OCI-LY7 (cell line): Measurements from ENCODE around the gene DNAJC3.

Experiments used
- EZH2phosphoT487 ChIP-seq: fragments of 200-600 bp; sonication (generic); IDR thresholded peaks from 2 replicates; pipeline ENCODE4 v1.6.1; 2018; ENCODE audit warnings: low read depth, borderline replicate concordance, mild to moderate bottlenecking, mixed run types, antibody characterized with exemption, low read length, moderate library complexity, mixed read lengths
- TF ChIP-seq, protein P1 (sequence below): fragments of 200-600 bp; sonication (generic); conservative IDR thresholded peaks from 2 replicates; pipeline ENCODE4 v1.5.1; 2014; ENCODE audit warnings: mild to moderate bottlenecking, antibody characterized with exemption, low read length, moderate library complexity, mixed read lengths

DNA sequence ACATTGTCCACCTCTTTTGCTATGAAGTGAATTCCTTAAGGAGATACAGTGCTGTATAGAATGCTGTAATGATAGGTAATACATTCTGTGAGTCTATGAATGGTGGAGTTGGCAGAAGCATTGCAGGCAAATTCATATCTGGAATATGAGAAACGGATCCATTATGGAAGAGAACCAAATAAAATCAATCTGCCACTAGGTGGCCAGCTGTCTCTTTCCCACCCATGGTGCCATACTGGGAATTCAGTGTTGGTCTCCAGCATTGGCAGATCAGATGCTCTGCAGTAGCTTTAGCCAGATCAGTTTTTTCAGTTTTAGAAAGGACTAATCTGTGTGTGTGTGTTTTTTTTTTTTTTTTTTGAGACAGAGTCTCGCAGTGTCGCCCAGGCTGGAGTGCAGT, 27.6 kb downstream of the DNAJC3 start:
- TF ChIP-seq, protein P1, sequence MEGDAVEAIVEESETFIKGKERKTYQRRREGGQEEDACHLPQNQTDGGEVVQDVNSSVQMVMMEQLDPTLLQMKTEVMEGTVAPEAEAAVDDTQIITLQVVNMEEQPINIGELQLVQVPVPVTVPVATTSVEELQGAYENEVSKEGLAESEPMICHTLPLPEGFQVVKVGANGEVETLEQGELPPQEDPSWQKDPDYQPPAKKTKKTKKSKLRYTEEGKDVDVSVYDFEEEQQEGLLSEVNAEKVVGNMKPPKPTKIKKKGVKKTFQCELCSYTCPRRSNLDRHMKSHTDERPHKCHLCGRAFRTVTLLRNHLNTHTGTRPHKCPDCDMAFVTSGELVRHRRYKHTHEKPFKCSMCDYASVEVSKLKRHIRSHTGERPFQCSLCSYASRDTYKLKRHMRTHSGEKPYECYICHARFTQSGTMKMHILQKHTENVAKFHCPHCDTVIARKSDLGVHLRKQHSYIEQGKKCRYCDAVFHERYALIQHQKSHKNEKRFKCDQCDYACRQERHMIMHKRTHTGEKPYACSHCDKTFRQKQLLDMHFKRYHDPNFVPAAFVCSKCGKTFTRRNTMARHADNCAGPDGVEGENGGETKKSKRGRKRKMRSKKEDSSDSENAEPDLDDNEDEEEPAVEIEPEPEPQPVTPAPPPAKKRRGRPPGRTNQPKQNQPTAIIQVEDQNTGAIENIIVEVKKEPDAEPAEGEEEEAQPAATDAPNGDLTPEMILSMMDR = peak; percentile 30; the same call in 1 of the 2 replicates
- no peak for TF ChIP-seq EZH2phosphoT487
